SH-SY5Y (cell line): ENCODE data around the gene PFKFB2.

Experiments used
- GATA2 ChIP-seq: IDR thresholded peaks from 2 replicates; pipeline ENCODE4 v1.6.1; 2011; ENCODE audit warnings: mild to moderate bottlenecking, low read depth, low read length
- GATA3 ChIP-seq: IDR thresholded peaks from 2 replicates; pipeline ENCODE4 v1.6.1; 2011; ENCODE audit warnings: low read depth, mild to moderate bottlenecking, low read length, moderate library complexity

Gene PFKFB2

DNA sequence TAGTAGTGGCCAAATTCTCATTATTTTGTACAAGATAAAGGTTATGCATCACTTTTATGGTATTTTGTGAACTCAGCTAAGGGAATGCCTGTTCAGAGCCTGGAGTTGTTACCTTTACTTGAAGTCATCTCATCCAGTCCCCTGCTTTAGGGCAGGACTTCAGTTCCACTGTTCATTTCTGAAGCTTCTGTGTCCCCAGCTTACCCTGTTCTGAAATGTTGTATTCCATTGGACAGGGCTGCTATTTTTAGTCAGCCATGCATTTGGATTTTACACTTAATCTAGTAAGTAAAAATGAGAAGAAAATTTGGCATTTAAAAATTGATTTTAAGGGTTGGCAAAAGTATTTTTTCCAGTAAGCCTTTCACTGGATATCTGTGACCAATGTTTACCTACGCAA is 23.9 kb downstream of the PFKFB2 start:
- TF ChIP-seq GATA2 (no peak), GATA3 (no peak)

DNA sequence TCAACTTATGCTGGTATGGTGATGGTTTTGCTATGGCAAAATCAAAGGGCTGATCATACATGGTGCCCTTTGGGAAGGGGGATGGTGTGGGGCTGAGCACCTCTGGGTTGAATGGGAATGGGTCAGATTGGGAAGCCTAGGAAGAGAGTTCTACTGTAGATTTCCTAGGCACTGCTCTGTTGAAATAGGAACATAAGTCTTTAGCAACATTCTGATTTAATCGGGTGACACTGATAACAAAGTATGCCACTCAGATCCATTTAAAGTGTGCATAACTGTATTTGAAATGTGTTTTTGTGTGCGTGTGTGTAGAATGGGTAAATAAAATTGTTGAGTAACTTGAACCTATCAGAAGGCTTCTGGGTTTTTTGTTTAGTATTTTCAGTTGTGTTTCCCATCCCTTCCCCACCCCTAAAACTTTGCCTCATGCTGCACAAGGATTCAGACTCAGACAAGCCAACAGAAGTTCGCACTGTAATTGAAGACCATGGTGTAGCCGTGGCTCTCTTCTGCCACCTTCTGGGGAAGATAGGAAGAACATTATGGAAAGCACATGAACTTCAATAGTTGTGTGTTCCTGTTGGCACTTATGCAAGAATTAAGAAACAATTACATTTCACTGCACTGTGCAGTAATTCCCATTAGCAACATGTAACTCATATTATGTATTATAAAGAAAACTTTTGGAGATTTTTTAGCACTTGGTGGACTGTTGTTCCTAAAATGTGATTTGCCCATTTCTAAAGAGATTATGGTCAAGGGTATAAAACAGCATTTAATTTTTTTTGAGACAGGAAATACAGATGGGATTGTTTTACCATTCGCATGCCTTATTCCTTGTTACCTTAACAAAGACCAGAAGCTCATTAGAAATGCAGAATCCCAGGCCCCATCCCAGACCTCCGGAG is 24.6 kb downstream of the PFKFB2 start:
- TF ChIP-seq GATA2 (no peak), GATA3 (no peak)

DNA sequence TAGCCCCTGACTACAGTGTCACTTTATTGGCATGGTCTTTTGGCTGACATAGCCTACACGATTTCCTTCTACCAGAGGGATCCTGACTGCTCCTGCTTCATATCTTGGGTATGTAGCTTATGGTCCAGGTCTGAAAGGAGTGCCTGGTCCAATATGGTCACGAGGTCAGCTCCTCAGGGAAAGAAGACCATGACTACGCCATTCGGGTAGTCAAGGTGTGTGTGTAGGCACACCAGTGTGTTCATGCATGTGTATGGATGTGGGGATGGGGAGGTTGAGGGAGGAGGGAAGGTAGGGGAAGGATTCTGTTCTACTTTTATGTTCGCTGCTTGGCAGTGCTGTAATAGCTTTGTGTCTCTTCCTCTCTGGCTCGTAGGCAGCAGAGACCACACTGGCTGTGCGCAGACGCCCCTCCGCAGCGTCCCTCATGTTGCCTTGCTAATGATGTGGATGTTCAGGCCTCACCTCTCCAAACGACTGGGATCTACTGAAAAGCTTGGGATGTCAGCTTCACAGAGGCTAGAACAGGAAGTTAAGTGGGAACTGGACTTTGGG is 25.6 kb downstream of the PFKFB2 start:
- no peak for TF ChIP-seq GATA3

DNA sequence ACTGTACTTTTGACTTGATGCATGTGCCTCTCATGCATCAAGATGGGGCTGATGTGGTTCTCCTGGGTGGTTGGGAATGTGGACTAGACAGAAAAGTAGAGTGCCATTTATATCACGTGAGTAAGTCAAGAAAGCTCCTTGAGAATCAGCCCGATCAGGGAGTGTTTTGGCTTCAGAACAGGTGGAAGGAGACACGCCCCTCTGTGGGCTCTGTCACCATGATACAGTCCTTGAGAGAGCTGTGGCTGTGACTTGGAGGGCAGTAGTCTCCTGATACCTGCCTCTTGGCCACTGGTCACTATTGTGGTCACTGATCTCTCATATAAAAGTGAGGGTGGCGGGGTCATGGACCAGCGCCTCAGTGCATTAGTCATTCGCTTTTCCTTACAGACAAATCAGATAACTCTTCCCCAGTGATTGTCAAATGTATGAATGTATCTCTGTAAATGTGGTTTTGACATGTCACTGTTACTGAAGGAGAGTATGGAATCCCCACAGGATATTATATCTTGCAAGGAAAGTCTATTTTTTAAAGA is 26.7 kb downstream of the PFKFB2 start:
- TF ChIP-seq GATA3, result no peak
- TF ChIP-seq GATA2, result no peak

DNA sequence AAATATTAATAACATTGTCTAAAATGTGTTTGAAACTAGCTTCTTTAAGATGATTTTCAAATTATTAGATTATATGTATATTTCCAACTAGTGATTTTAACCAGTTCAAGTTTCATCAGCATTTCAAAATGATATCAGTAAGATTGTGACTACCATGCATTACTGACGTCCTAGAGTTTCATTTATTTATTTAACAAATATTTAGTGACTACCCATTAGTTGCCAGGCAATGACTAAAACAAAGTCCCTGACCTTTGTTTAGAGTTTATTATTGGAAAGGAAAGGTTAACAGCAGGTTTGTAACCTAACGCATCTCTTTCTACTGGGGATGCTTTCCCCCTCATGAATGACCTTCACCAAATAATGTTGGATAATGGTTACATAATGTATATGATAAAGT is 28.0 kb downstream of the PFKFB2 start:
- TF ChIP-seq GATA3 (no peak), GATA2 (no peak)

DNA sequence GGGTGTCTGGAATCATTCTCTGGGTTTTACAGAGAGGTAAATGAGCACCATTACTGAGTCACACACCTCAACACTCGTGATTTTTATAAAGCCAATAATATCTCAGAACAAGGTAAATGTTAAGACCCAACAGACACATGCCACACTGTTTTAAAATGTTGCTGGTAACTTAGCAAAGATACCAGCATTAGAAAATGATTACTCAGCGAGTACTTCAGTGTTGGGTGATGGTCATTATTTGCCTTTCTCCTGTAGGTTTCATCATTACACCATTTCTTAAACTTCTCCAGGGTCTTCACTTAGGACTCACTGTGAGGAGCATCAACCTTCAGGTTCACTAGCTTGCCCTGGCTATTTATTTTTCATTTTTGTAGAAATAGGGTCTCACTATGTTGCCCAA is 28.7 kb downstream of the PFKFB2 start:
- no peak for TF ChIP-seq GATA3
- no peak for TF ChIP-seq GATA2

DNA sequence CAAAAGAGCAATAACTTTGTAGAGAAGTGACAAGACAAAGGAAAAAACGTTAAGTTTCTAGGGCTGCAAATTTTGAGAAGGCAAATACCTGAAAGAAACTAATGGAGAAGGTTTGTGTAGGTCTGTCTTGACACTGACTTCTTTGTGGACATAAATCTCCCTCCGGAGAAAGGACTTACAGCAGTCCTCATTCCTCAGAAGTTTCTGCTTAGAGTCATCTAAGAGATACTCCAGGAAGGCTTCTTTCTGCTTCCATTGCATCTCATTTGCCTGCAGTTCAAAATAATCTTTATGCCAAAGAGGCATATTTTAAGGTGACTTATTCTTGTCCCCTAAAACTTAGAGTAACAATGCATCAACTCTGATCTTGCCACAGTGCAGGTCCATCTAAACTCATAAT is 31.2 kb downstream of the PFKFB2 start:
- TF ChIP-seq GATA3 (no peak), GATA2 (no peak)

DNA sequence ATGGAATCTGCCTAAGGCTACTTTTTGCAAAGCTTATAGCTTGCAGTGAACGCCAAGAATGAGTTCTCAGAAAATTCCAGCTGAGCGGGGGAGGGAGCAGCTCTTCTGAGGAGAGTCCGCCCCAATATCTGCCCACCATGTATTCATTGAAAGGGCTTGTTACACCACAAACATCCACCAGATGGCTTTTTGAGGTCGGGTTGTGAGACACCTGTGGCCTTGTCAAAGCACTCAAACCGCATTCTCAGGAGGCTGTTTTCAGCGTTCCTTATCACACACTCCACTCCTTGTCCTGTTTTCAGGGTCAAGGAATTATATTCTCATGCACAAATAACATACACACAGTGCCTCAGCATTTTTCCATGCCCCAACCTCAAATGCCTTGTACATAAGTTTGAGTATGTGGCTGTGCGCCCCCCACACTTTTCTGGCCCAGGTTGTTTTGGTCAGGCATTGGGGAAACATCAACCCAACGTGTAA is 31.7 kb downstream of the PFKFB2 start:
- TF ChIP-seq GATA3 (no peak), GATA2 (no peak)

DNA sequence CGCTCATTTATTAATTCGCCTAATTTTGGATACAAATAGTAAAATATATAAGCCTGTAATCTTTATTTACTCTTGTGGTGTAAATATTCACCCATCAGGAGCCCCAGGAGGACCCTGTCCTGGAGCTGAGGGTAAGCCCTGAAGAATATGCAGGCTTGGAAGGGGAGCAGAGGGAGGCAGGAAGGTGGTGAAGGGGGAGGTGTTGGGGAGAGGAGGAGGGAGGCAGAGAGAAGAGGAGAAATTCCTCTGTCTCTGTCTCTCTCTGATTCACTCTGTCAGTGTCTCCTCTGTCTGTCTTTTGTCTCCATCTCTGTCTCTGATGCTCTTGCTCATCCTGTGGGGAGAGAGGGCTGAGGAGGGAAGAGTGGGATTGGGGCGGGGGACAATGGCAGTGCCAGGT is 32.8 kb downstream of the PFKFB2 start:
- TF ChIP-seq GATA3 (no peak), GATA2 (no peak)

DNA sequence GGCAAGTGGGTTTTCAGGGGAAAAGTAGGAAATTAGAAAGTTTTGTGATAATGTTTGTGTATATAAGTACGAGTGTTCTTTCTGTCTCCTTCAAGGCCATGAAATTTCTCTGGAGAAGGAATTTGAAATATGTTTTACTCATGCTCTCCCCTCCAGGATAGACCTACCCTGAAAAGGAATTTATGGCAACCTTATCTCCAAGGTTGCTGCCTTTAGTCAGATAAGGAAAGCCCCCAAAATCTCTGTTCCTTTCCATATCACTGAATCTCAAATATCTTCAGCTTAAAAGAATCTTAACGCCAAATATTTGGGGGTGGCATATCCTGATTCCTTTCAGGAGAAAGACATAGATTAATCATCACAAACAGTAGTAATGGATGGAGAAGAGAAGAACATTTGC is 35.1 kb downstream of the PFKFB2 start:
- no peak for TF ChIP-seq GATA3

DNA sequence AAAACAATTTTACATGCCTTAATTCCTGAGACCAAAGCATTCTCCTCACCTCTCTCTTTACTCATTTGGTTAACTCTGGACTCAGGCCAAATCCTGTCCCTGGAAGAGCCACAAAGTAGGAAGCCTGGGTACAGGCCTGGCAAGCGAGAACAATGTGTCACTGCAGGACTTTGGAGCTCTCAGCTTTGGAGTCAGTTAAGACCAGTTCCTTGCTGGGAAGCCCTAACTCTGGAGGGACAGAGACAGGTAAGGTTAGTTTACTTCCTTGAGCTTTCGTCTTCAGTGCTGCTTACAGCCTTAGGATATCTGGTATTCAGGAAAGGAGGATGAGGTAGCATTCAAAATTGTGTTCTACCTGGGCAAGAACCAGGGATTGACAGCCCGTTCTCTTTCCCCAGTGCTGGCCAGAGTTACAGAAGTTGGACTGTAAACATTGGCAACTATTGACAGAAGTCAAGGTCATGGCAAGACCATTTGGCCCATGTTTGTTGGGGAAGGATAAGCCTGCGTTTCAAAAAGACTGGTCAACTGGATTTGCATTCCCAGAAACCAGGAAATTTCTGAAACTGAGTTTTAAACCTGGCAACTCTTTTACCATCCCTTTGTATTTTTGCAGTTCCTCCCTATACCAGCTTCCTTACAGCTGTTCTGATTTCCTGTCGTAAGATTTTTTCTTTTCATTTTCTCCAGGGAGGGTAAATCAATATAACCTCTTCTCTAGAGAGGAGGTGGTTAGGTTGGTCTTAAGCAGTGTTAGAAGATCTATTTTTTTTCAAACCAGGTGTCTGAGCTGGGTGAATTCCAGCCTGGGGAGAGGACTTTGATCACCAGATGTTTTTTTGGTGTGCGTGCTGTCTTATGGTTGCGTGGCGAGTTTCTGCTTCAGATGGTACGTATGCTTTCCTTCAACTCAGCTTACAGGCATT is 35.9 kb downstream of the PFKFB2 start, which contains the start of gene C4BPB:
TSS of gene C4BPB (plus strand) at position 160 of the 926 bp plus-strand sequence. CDS start at position 832, 672 bp downstream.
- TF ChIP-seq GATA2, result no peak
- no peak for TF ChIP-seq GATA3

DNA sequence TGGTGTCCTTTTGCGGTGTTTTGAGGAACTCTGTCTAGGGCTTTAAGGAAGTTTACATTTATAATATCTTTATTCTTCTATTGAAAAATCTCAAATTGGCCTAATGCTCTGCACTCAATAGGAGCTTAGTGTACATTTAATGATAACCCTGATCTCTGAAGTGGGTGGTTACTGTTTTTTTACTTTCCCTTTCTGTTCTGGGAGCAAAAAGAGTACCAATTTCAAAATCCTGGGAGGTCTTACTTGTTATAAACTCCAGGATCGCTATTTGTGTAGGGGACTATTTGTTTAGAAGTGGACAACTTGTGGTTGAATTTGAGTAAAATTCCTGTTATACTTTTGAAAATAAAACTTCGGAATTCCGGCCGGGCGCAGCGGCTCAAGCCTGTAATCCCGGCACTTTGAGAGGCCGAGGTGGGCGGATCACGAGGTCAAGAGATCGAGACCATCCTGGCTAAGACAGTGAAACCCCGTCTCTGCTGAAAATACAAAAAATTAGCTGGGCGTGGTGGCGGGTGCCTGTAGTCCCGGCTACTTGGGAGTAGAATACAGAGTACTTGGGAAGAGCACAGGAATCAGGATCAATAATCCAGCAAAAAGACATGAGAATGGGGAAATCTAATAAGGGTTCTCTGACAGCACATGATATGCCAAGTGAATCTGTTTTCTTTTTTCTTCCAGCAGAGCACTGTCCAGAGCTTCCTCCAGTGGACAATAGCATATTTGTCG is 36.7 kb downstream of the PFKFB2 start:
- TF ChIP-seq GATA2, result no peak
- TF ChIP-seq GATA3, result no peak

DNA sequence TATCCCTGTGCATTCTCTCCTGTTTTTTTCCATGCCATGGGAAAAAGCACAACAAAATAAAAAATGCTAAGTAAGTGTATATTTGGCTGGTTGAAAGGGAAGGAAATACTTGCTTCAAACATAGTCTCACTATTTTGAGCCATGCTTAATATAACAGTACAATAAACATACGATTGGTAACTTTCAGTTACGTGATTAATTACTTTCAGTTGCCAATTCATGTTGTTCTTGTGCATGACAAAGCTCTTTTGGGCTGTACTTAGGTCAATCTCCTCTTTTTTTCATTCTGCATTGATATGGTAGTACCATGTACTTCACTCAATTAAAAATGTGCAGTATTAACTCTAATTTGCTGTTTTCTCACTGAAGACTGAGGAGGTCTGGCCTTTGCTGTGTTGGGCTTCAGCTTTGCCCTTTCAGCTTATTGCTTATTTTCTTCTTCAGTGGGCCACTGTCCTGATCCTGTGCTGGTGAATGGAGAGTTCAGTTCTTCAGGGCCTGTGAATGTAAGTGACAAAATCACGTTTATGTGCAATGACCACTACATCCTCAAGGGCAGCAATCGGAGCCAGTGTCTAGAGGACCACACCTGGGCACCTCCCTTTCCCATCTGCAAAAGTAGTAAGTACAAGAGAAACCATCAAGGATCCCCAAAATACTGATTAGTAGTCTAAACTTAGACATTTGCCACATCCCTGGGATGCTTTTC is 38.3 kb downstream of the PFKFB2 start:
- TF ChIP-seq GATA3 (no peak), GATA2 (no peak)
